HEK293 (cell line): ENCODE measurements around the gene S1PR5.
A peak's percentile ranks its signal among the peaks of the same experiment; 100 is the strongest.

Experiments used
- BCL11A ChIP-seq: fragments of 450-650 bp; formaldehyde crosslinking; IDR thresholded peaks from 2 replicates; pipeline ENCODE4 v1.5.1; 2016; ENCODE audit warnings: low read depth, missing biosample characterization, missing genetic modification characterization
- BCL11B ChIP-seq: fragments of 450-650 bp; formaldehyde crosslinking; IDR thresholded peaks from 2 replicates; pipeline ENCODE4 v1.5.1; 2016; ENCODE audit warnings: low read depth, missing biosample characterization, missing genetic modification characterization
- EGR2 ChIP-seq: fragments of 450-650 bp; formaldehyde crosslinking; IDR thresholded peaks from 2 replicates; pipeline ENCODE4 v1.5.1; 2016; ENCODE audit warnings: low read depth, missing biosample characterization, missing genetic modification characterization
- HOXC10 ChIP-seq: sonication (generic); formaldehyde crosslinking; IDR thresholded peaks from 2 replicates; pipeline ENCODE4 v1.8.1; 2023; ENCODE audit warnings: mild to moderate bottlenecking, missing genetic modification reagents
- MEIS1 ChIP-seq: sonication (generic); formaldehyde crosslinking; IDR thresholded peaks from 2 replicates; pipeline ENCODE4 v1.8.1; 2022; ENCODE audit warnings: missing genetic modification reagents, mild to moderate bottlenecking, borderline replicate concordance
- SALL2 ChIP-seq: fragments of 450-650 bp; formaldehyde crosslinking; IDR thresholded peaks from 2 replicates; pipeline ENCODE4 v1.5.0; 2017; ENCODE audit warnings: missing biosample characterization, mild to moderate bottlenecking, missing genetic modification characterization, borderline replicate concordance
- SETDB1 ChIP-seq: IDR thresholded peaks from one replicate; pipeline ENCODE4 v1.6.1; 2017; ENCODE audit warnings: mild to moderate bottlenecking, low read length, moderate library complexity, mixed read lengths; ENCODE audit not compliant: insufficient read length
- SP2 ChIP-seq: fragments of 450-650 bp; formaldehyde crosslinking; IDR thresholded peaks from 2 replicates; pipeline ENCODE4 v1.5.1; 2016; ENCODE audit warnings: missing biosample characterization, missing genetic modification characterization
- ZFP69B ChIP-seq: fragments of 450-650 bp; formaldehyde crosslinking; IDR thresholded peaks from 2 replicates; pipeline ENCODE4 v1.5.1; 2016; ENCODE audit warnings: missing biosample characterization, missing genetic modification characterization
- ZNF140 ChIP-seq: fragments of 450-650 bp; formaldehyde crosslinking; IDR thresholded peaks from 2 replicates; pipeline ENCODE4 v1.5.1; 2016; ENCODE audit warnings: missing biosample characterization, missing genetic modification characterization
- ZNF223 ChIP-seq: fragments of 450-650 bp; formaldehyde crosslinking; IDR thresholded peaks from 2 replicates; pipeline ENCODE4 v1.5.1; 2016; ENCODE audit warnings: missing biosample characterization, missing genetic modification characterization
- ZNF37A ChIP-seq: fragments of 450-650 bp; IDR thresholded peaks from 2 replicates; pipeline ENCODE4 v1.5.1; 2018; ENCODE audit warnings: missing biosample characterization, missing genetic modification characterization
- ZNF391 ChIP-seq: fragments of 450-650 bp; formaldehyde crosslinking; IDR thresholded peaks from 2 replicates; pipeline ENCODE4 v1.5.1; 2016; ENCODE audit warnings: low read depth, missing biosample characterization, missing genetic modification characterization, borderline replicate concordance
- ZNF426 ChIP-seq: fragments of 450-650 bp; formaldehyde crosslinking; IDR thresholded peaks from 2 replicates; pipeline ENCODE4 v1.5.1; 2017; ENCODE audit warnings: missing biosample characterization, missing genetic modification characterization, mild to moderate bottlenecking, inconsistent platforms, moderate library complexity
- ZNF514 ChIP-seq: fragments of 450-650 bp; formaldehyde crosslinking; IDR thresholded peaks from 2 replicates; pipeline ENCODE4 v1.5.1; 2016; ENCODE audit warnings: missing biosample characterization, missing genetic modification characterization
- ZNF555 ChIP-seq: fragments of 450-650 bp; formaldehyde crosslinking; conservative IDR thresholded peaks from 2 replicates; pipeline ENCODE4 v1.5.1; 2017; ENCODE audit warnings: missing biosample characterization, mild to moderate bottlenecking, missing genetic modification characterization, inconsistent platforms
- ZNF571 ChIP-seq: fragments of 450-650 bp; formaldehyde crosslinking; IDR thresholded peaks from 2 replicates; pipeline ENCODE4 v1.5.0; 2017; ENCODE audit warnings: missing biosample characterization, missing genetic modification characterization
- ZNF600 ChIP-seq: fragments of 450-650 bp; formaldehyde crosslinking; IDR thresholded peaks from 2 replicates; pipeline ENCODE4 v1.5.1; 2016; ENCODE audit warnings: missing biosample characterization, missing genetic modification characterization
- ZNF610 ChIP-seq: fragments of 450-650 bp; formaldehyde crosslinking; IDR thresholded peaks from 2 replicates; pipeline ENCODE4 v1.5.1; 2016; ENCODE audit warnings: missing biosample characterization, missing genetic modification characterization, borderline replicate concordance
- ZNF623 ChIP-seq: fragments of 450-650 bp; formaldehyde crosslinking; IDR thresholded peaks from 2 replicates; pipeline ENCODE4 v1.5.1; 2016; ENCODE audit warnings: missing biosample characterization, missing genetic modification characterization
- ZNF670 ChIP-seq: fragments of 450-650 bp; formaldehyde crosslinking; IDR thresholded peaks from 2 replicates; pipeline ENCODE4 v1.5.1; 2016; ENCODE audit warnings: missing biosample characterization, missing genetic modification characterization, low read depth
- ZNF792 ChIP-seq: fragments of 450-650 bp; formaldehyde crosslinking; IDR thresholded peaks from 2 replicates; pipeline ENCODE4 v1.5.1; 2016; ENCODE audit warnings: missing biosample characterization, missing genetic modification characterization
- TF ChIP-seq, protein P1 (sequence below): fragments of 450-650 bp; formaldehyde crosslinking; IDR thresholded peaks from 2 replicates; pipeline ENCODE4 v1.5.1; 2017; ENCODE audit warnings: missing biosample characterization, missing genetic modification characterization
- TF ChIP-seq, protein P2 (sequence below): IDR thresholded peaks from 2 replicates; pipeline ENCODE4 v1.6.1; 2011; ENCODE audit warnings: mild to moderate bottlenecking, low read depth, low read length, borderline replicate concordance
- TF ChIP-seq, protein P3 (sequence below): fragments of 450-650 bp; formaldehyde crosslinking; optimal IDR thresholded peaks from 2 replicates; pipeline ENCODE3; 2016; ENCODE audit warnings: missing biosample characterization, mild to moderate bottlenecking, missing genetic modification characterization

The S1PR5 gene

DNA sequence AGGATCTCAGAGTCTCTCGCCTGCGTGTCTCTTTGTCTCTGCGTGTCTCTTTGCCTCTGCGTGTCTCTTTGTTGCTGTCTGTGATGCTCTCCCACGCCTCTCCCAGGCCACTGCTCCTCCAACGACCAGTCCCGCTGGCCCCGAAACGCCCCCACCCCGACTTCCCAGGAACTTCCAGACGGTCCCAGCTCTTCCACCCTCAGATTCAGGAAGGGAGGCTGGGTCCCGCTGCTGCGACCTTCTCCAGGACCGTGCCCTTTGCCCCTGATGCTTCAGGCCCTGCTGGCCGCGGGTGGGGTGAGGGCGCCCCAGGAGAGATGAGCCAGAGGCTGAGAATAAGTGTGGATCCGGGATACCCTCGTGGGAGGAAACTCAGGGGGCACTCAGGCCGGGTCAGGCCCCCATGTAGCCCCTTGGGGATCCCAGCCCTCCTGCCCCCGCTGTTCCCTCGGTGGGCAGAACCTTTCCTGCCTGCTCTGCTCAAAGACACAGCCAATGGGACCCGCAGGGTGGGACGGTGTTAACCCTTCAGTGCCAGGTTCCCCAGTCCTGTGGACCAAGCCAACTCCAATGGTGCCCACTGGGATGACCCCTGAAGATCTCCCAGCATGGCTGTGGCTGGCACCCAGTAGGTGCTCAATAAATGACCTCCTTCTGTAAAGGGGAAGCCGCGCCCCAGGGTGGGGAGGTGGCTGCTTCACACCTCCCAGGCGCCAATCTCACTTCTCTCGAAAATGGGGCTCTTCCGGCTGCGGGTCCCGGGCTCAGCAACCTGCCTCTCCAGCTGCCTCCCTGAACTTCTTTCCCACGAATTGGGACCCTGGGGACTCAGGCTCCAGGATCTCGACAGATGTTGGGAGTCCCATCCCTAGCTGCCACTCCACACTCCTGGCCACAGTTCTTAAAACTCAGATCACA is 1.5 kb upstream of the S1PR5 start (continued):
- TF ChIP-seq ZNF37A (tag by site-specific recombination), result no peak
- TF ChIP-seq ZFP69B (tag by site-specific recombination), result no peak
- TF ChIP-seq SETDB1, result no peak
- TF ChIP-seq BCL11B, result peak; percentile 59; the same call in 1 of the 2 replicates
- no peak for TF ChIP-seq ZNF555
- no peak for TF ChIP-seq ZNF140 (tag by site-specific recombination)
- peak; percentile 43; the same call in 1 of the 2 replicates for TF ChIP-seq EGR2 (tag by site-specific recombination)
- no peak for TF ChIP-seq ZNF223 (tag by site-specific recombination)
- no peak for TF ChIP-seq ZNF571 (tag by site-specific recombination)
- no peak for TF ChIP-seq ZNF600 (tag by site-specific recombination)
- TF ChIP-seq, protein P1, sequence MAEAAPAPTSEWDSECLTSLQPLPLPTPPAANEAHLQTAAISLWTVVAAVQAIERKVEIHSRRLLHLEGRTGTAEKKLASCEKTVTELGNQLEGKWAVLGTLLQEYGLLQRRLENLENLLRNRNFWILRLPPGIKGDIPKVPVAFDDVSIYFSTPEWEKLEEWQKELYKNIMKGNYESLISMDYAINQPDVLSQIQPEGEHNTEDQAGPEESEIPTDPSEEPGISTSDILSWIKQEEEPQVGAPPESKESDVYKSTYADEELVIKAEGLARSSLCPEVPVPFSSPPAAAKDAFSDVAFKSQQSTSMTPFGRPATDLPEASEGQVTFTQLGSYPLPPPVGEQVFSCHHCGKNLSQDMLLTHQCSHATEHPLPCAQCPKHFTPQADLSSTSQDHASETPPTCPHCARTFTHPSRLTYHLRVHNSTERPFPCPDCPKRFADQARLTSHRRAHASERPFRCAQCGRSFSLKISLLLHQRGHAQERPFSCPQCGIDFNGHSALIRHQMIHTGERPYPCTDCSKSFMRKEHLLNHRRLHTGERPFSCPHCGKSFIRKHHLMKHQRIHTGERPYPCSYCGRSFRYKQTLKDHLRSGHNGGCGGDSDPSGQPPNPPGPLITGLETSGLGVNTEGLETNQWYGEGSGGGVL (tag by site-specific recombination), result no peak
- no peak for TF ChIP-seq ZNF514 (tag by site-specific recombination)
- no peak for TF ChIP-seq ZNF670
- TF ChIP-seq HOXC10 (CRISPR knock-in tag), result no peak
- no peak for TF ChIP-seq SALL2 (tag by site-specific recombination)
- no peak for TF ChIP-seq MEIS1 (CRISPR knock-in tag)
- TF ChIP-seq ZNF426 (tag by site-specific recombination), result no peak
- TF ChIP-seq, protein P2, sequence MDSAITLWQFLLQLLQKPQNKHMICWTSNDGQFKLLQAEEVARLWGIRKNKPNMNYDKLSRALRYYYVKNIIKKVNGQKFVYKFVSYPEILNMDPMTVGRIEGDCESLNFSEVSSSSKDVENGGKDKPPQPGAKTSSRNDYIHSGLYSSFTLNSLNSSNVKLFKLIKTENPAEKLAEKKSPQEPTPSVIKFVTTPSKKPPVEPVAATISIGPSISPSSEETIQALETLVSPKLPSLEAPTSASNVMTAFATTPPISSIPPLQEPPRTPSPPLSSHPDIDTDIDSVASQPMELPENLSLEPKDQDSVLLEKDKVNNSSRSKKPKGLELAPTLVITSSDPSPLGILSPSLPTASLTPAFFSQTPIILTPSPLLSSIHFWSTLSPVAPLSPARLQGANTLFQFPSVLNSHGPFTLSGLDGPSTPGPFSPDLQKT, result no peak
- no peak for TF ChIP-seq ZNF792 (tag by site-specific recombination)
- TF ChIP-seq SP2, result no peak
- TF ChIP-seq, protein P3, sequence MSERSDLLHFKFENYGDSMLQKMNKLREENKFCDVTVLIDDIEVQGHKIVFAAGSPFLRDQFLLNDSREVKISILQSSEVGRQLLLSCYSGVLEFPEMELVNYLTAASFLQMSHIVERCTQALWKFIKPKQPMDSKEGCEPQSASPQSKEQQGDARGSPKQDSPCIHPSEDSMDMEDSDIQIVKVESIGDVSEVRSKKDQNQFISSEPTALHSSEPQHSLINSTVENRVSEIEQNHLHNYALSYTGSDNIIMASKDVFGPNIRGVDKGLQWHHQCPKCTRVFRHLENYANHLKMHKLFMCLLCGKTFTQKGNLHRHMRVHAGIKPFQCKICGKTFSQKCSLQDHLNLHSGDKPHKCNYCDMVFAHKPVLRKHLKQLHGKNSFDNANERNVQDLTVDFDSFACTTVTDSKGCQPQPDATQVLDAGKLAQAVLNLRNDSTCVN (tag by site-specific recombination), result no peak
- TF ChIP-seq ZNF610 (tag by site-specific recombination), result no peak
- TF ChIP-seq BCL11A (tag by site-specific recombination), result peak; percentile 20; the same call in 1 of the 2 replicates
- TF ChIP-seq ZNF391 (tag by site-specific recombination), result no peak
- no peak for TF ChIP-seq ZNF623
- TF ChIP-seq, all 188 proteins: peak for 6
